NB4 (cell line): ENCODE data around the gene NDRG4.

ENCODE experiments used
- MYC ChIP-seq: IDR thresholded peaks from 2 replicates; pipeline ENCODE4 v1.6.1; 2011; ENCODE audit warnings: low read depth, low read length
- POLR2A ChIP-seq: IDR thresholded peaks from 2 replicates; pipeline ENCODE4 v1.6.1; 2011; ENCODE audit warnings: mild to moderate bottlenecking; ENCODE audit not compliant: insufficient read length; ENCODE audit errors: extremely low read depth
- TF ChIP-seq, protein P1 (sequence below): IDR thresholded peaks from one replicate; pipeline ENCODE4 v1.5.1; 2012; ENCODE audit warnings: low read depth, low read length
- TF ChIP-seq, protein P2 (sequence below): IDR thresholded peaks from 2 replicates; pipeline ENCODE4 v1.6.1; 2011; ENCODE audit warnings: low read depth, low read length

GRCh38 chr16:58498341-58499091, 1.4 kb upstream of the NDRG4 start:
- TF ChIP-seq, protein P1, sequence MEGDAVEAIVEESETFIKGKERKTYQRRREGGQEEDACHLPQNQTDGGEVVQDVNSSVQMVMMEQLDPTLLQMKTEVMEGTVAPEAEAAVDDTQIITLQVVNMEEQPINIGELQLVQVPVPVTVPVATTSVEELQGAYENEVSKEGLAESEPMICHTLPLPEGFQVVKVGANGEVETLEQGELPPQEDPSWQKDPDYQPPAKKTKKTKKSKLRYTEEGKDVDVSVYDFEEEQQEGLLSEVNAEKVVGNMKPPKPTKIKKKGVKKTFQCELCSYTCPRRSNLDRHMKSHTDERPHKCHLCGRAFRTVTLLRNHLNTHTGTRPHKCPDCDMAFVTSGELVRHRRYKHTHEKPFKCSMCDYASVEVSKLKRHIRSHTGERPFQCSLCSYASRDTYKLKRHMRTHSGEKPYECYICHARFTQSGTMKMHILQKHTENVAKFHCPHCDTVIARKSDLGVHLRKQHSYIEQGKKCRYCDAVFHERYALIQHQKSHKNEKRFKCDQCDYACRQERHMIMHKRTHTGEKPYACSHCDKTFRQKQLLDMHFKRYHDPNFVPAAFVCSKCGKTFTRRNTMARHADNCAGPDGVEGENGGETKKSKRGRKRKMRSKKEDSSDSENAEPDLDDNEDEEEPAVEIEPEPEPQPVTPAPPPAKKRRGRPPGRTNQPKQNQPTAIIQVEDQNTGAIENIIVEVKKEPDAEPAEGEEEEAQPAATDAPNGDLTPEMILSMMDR: no peak
- TF ChIP-seq, protein P2, sequence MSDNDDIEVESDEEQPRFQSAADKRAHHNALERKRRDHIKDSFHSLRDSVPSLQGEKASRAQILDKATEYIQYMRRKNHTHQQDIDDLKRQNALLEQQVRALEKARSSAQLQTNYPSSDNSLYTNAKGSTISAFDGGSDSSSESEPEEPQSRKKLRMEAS: no peak
- no peak for TF ChIP-seq POLR2A
- TF ChIP-seq MYC: no peak
